Activated naive CD8-positive, alpha-beta T cell treated with anti-CD3 and anti-CD28 coated beads, Interleukin-2, amount 50 U/mL, for 24 hours (primary cell): ENCODE measurements around the gene PADI6.
"Not testable (repeated sequence)": the region's sequence is repeated elsewhere in the genome, so short reads cannot be mapped to it uniquely, and the experiment has no call there.

ENCODE experiments used
- ATAC-seq: fragments of 150-1000 bp; cut with Tn5 transposase; one replicate; pipeline ENCODE4 v1.10.0; 2021
- DNase-seq: peaks from one replicate; pipeline ENCODE4 v3.0.0; 2021
- H3K27ac Mint-ChIP-seq: one replicate; pipeline ENCODE4 v1.8.0; 2021; ENCODE audit warnings: mild to moderate bottlenecking, mixed read lengths
- H3K27me3 Mint-ChIP-seq: one replicate; pipeline ENCODE4 v1.8.0; 2021; ENCODE audit warnings: mixed read lengths
- H3K36me3 Mint-ChIP-seq: one replicate; pipeline ENCODE4 v1.8.0; 2021; ENCODE audit warnings: low read depth, mixed read lengths
- H3K4me1 Mint-ChIP-seq: one replicate; pipeline ENCODE4 v1.8.0; 2021; ENCODE audit warnings: mixed read lengths
- H3K4me3 Mint-ChIP-seq: one replicate; pipeline ENCODE4 v1.8.0; 2021; ENCODE audit warnings: mild to moderate bottlenecking, moderate library complexity, mixed read lengths
- H3K9me3 Mint-ChIP-seq: one replicate; pipeline ENCODE4 v1.8.0; 2021; ENCODE audit warnings: mixed read lengths

PADI6 gene

DNA sequence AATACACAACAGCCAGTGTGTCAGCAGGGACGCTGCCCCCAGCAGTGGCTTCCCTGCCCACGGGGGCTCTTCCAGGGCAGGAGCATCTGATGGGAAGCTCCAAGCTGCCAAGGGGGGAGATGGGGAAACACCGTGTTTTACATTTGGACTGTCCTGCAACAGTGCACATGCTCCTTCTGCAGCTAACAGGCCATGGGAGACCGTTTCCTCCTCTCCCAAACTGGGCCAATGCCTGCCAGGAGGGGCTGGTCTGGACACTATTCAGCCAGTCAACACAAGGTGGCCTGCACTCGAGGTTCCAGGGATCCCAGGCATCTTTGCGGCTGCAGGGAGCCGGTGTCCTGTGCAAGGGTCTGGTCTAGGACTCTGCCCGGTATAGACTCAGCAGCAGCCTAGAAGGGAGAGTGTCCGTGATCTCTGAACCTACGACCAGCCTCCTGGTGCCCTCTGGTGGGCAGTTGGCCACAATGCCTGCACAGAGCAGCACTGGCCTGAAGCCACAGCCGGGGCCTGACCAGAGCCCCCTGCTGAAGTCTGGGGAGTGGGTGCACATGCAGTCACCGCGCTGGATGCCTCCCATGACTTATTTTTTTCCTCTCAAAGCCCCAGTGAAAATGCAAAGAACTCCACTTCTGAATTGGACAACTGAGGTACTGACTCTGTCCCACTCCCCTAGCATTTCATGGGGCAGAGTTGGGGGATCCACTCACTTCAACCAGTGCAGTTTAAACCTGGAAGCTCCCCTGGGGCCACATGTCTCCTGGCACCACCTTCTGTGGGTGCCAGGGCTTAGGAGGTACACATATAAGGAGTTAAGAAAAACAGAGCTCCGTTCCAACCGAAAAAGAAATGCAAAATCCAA, 34.1 kb downstream of the PADI6 start:
- no peak overlapping the region for H3K4me3 Mint-ChIP-seq
- DNase-seq (peak; percentile 50), ATAC-seq (peak; percentile 79)
- H3K36me3 Mint-ChIP-seq, result peaks cover 34% of the 10 kb centered on the region
- no peaks in the 10 kb centered on the region for H3K4me1 Mint-ChIP-seq
- no peak overlapping the region for H3K27ac Mint-ChIP-seq
- no peaks in the 10 kb centered on the region for H3K9me3 Mint-ChIP-seq
- no peaks in the 10 kb centered on the region for H3K27me3 Mint-ChIP-seq

DNA sequence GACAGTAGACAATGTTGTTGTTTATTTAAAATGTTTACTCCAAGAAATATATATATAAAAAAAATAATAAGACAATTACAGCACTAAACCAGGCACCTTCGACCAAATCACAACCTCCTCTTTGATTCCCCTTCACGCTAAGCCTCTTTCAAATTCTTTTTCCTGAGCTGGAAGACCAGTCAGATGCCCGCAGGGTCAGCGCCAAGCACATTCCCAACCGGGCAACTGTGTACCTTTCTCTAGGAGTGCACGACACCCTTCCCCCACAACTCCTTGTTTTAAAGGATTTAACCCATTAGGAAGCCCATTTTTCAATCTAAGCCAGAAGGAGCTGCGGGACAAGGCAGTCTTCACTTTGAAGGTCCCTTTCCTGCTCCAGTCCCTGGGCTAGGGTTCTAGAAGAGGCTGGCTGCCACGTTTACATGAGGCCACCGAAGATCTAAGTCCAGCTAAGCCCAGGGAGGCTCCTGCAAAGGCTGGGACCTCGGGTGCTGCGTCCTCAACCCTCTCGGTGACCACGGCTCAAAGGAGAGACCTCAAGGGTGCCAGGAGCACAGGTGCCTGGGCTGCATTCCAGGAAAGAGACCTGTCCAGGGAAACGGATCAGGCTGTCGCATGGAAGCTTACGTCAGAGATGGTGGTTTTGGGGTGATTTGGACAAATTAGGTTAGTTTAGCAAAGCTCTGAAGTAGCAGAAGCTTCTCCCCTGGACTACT, 34.9 kb downstream of the PADI6 start:
- DNase-seq, ATAC-seq, H3K27me3 Mint-ChIP-seq, H3K9me3 Mint-ChIP-seq, H3K27ac Mint-ChIP-seq, H3K4me1 Mint-ChIP-seq, H3K4me3 Mint-ChIP-seq: not testable (repeated sequence)
- H3K36me3 Mint-ChIP-seq, result peaks cover 41% of the 10 kb centered on the region

DNA sequence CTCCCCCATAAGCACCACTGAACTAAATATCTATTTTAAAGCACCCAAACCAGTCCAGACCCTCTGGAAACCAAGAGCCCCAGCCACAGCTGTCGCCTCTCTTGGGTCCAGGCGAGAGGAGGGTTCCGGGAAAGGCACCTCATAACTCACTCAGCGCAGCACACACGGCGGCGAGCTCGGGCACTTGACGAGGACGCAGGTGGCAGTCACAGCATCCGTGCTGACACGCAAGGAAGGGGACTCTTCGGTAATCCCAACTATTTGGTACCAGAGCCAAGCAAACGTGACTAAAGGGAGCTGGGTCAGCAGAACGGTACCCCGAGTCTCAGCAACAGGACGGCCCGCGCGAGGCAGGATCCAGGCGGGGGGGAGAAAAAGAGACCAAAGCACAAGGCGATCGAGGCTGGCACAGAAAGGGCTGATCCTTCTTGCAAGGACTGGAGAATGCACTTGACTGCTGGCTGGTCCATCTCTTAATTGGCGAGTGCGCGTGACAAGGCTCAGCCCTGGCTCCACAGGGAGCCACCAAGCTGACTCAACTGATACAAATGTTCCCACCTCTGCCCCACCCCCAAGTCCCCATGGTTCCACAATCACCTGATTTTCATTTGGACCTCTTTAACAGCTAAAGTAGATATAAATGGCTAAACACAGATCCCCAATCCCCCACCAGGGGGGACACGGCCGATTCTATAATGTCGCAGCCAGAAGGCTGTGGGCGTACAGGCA, 36.0 kb downstream of the PADI6 start:
- not testable (repeated sequence) for ATAC-seq, H3K4me1 Mint-ChIP-seq, H3K4me3 Mint-ChIP-seq, H3K27ac Mint-ChIP-seq, H3K27me3 Mint-ChIP-seq, DNase-seq, H3K9me3 Mint-ChIP-seq
- H3K36me3 Mint-ChIP-seq, result peaks cover 51% of the 10 kb centered on the region

DNA sequence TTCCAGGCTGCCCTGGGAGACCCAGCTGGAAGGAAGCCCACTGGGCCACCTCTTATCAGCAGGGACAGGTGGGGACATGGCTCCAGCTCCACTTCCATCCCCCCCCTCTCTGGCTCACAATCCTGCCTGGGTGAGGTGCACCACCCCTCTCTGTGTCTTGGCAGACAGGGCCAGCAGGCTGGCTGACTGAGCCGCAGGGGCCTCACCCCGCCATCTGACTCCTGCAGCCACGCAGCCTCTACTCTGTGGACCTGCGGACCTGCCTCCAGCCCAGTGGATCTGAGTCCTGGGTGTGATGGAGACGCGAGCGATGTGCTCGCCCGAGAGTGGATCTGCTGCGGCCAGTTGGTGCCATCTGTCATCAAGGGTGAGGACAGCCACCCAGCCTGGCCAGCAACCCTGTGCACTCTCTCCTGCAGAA, 37.4 kb downstream of the PADI6 start:
- no peak for DNase-seq
- no peaks in the 10 kb centered on the region for H3K9me3 Mint-ChIP-seq
- peaks cover 58% of the 10 kb centered on the region for H3K36me3 Mint-ChIP-seq
- ATAC-seq, result no peak
- no peaks in the 10 kb centered on the region for H3K4me1 Mint-ChIP-seq
- no peak overlapping the region for H3K27ac Mint-ChIP-seq
- no peaks in the 10 kb centered on the region for H3K27me3 Mint-ChIP-seq
- H3K4me3 Mint-ChIP-seq, result no peak overlapping the region

DNA sequence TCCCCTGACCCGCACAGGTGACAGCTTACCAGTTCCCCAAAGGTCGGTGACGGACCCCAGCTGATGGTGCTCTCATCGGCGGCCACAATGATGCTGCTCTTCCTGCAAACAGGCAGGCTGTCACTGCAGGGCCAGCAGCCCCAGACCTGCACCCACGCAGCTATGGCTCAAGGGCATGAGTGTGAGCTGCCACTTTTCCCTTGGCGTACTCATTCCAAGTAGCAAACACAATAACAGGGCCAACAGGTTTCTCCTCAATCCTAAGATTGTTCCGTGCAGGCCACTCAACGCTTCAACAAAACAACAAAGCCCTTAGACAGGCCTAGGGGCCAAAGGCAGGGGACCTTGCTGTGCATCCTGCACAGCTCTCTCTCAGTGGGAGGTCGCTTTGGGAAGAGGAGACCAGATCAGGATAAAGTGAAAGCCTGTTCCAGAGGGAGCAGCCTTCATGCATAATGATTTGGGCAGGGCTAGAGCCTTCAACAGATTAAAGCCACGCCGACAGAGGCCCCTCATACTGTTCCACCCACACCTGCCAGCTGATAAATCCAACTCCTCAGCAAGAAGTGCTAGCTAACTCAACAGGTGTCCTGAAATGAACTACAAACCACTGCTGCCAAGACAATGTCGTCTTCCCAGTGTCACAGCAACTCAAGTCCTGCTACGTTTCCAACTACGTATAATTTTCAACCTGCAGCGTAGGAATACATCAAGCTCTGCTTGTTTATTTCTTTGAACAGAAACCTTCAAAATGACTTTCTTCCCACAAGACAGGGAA, 40.3 kb downstream of the PADI6 start:
- H3K27me3 Mint-ChIP-seq, result no peaks in the 10 kb centered on the region
- no peaks in the 10 kb centered on the region for H3K4me1 Mint-ChIP-seq
- H3K4me3 Mint-ChIP-seq, result no peak overlapping the region
- DNase-seq, result no peak
- peaks cover 75% of the 10 kb centered on the region for H3K36me3 Mint-ChIP-seq
- no peak overlapping the region for H3K27ac Mint-ChIP-seq
- H3K9me3 Mint-ChIP-seq, result no peaks in the 10 kb centered on the region
- no peak for ATAC-seq

DNA sequence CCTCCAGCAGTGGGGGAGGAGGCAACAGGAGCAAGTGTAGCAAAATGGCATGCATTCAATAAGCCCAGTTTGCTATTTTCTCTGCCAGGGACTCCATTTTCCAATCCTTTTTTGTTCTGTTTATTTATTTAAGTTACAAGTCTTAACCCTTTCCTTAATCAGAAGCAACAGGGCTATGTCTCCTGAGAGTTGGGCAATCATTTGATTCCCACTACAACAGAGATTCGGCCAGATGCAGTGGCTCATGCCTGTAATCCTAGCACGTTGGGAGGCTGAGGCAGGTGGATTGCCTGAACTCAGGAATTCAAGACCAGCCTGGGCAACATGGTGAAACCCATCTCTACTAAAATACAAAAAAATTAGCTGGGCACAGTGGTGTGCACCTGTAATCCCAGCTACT, 42.0 kb downstream of the PADI6 start:
- ATAC-seq (no peak), DNase-seq (no peak)
- H3K27me3 Mint-ChIP-seq, result no peaks in the 10 kb centered on the region
- H3K4me1 Mint-ChIP-seq, result no peaks in the 10 kb centered on the region
- H3K4me3 Mint-ChIP-seq, result no peak overlapping the region
- H3K27ac Mint-ChIP-seq, result no peak overlapping the region
- H3K36me3 Mint-ChIP-seq, result peaks cover 80% of the 10 kb centered on the region
- no peaks in the 10 kb centered on the region for H3K9me3 Mint-ChIP-seq

DNA sequence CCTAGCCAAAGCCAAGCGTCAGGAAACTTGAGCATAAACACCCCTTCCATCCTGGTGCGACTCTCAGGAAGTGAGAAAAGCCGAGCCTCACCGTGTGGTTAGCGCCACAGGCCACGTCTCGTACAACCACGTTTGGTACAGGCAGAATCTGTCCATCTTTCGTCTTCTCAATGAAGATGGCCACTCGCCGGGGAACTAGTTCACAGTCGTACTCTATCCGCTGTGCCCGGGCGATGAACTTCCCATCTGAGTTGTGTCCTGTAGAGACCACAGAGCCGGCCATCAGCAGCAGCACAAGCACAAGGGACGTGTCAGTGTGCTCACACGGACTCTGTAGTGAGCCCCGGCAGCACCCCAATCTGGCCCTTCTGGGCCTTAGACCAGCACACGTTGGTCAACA, 44.4 kb downstream of the PADI6 start:
- Mint-ChIP-seq H3K4me1 (peaks cover 3% of the 10 kb centered on the region), H3K9me3 (no peaks in the 10 kb centered on the region), H3K27me3 (no peaks in the 10 kb centered on the region), H3K36me3 (peaks cover 77% of the 10 kb centered on the region), H3K4me3 (no peak overlapping the region), H3K27ac (no peak overlapping the region)
- ATAC-seq (no peak), DNase-seq (no peak)

DNA sequence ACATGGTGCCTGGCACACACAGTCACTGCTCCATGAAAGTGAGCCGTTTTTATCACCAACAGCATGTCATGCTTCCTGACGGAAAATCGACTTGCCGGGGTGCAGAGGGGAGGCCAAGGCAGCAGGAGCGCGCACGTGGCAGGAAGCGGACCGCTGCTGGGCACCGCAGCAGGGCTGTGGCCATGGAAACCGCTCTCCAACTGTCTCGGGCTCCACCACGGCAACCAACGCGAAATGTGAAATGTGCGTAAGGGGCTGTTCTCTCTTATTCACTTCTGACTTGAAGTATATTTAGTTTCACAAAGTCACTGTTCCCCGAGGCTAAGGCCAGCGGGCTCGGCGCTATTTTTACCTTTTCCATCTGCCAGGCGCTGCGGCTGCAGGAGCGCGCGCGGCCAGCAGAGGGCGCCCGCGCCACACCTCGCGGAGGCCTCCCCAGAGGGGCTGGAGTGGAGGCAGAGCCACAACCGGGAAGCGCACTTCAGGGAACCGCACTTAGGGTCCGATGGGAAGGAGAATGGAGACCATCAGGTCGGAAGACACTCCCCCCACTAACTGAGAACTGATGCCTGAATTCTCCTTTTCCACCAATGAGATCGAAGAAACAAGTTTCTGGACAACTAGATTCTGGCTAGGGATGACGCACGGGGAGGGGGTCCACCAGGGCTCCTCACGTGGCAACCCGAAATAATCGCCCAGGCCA, 47.8 kb downstream of the PADI6 start:
- no peaks in the 10 kb centered on the region for H3K9me3 Mint-ChIP-seq
- peak; percentile 76 for DNase-seq
- H3K4me1 Mint-ChIP-seq, result peaks cover 10% of the 10 kb centered on the region
- H3K27ac Mint-ChIP-seq, result no peak overlapping the region
- no peak overlapping the region for H3K4me3 Mint-ChIP-seq
- H3K36me3 Mint-ChIP-seq, result peaks cover 79% of the 10 kb centered on the region
- peak; percentile 64 for ATAC-seq
- H3K27me3 Mint-ChIP-seq, result no peaks in the 10 kb centered on the region

DNA sequence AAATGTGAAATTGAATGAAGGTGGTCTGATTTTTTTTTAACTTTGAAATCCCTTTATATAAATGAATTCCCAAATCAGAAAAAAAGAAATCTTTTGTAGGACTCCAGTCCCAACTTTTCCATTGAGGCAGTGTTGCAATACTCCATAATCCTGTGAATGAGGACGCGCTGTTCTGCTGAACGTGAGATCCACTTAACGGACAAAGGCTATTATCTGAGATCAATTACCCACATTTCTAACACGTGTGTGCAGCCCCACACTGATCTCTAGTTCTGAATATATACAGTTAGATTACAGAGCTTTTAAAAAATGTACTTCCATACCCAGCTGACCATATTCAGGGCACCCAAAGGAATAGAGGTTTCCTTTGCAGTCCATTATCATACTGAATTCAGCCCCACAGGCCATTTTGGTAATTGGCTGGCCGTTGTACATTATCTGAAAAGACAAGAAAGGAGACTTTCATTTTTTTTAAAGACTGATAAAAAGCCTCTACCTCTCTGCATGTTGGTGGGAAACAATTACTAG, 48.5 kb downstream of the PADI6 start:
- Mint-ChIP-seq H3K36me3 (peaks cover 81% of the 10 kb centered on the region), H3K27me3 (no peaks in the 10 kb centered on the region), H3K27ac (no peak overlapping the region), H3K4me3 (no peak overlapping the region), H3K9me3 (no peaks in the 10 kb centered on the region), H3K4me1 (peaks cover 13% of the 10 kb centered on the region)
- no peak for ATAC-seq
- no peak for DNase-seq

DNA sequence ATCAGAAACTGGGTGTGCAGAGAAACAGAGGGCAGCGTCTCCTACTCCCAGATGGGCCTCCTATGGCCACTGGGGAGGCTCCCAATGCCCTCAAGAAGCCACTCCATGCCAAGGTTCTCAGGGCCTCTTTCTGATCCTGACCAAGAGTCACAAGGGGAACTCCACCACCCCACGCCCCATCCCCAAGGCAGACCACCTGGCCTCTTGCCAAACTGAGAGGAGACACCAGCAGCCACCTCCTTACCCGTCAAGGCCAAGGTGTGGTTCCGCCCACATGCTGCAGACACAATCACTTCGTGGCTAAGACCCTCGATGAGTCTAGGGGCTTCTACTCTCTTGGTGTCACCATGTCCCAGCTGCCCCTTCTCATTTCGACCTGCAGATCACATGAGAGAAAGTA, 50.5 kb downstream of the PADI6 start:
- Mint-ChIP-seq H3K4me1 (peaks cover 13% of the 10 kb centered on the region), H3K4me3 (no peak overlapping the region), H3K27ac (peak overlapping the region; percentile 18), H3K36me3 (peaks cover 71% of the 10 kb centered on the region), H3K9me3 (no peaks in the 10 kb centered on the region), H3K27me3 (no peaks in the 10 kb centered on the region)
- no peak for ATAC-seq
- DNase-seq, result no peak

DNA sequence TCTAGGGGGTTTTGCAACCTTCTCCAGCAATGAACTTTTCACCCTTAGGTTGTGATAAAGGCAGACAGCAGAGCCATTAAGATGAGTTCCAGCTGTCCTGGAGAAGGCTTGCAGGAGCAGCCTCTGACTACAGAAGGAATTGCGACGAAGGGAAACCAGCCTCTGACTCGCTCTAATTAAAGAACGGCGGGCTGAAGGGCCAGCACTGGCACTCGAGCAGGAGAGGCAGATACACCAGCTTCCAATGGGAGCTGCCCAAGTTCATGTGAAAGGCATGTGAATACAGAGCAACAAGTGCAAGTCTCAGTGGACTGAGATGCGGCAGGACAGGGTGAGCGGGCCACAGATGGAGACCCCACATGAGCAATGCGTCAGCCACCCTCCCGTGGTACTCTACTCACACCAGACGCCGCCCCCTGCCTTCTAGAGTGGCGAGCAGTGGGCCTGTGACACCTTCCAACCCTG, 51.8 kb downstream of the PADI6 start:
- ATAC-seq, result no peak

DNA sequence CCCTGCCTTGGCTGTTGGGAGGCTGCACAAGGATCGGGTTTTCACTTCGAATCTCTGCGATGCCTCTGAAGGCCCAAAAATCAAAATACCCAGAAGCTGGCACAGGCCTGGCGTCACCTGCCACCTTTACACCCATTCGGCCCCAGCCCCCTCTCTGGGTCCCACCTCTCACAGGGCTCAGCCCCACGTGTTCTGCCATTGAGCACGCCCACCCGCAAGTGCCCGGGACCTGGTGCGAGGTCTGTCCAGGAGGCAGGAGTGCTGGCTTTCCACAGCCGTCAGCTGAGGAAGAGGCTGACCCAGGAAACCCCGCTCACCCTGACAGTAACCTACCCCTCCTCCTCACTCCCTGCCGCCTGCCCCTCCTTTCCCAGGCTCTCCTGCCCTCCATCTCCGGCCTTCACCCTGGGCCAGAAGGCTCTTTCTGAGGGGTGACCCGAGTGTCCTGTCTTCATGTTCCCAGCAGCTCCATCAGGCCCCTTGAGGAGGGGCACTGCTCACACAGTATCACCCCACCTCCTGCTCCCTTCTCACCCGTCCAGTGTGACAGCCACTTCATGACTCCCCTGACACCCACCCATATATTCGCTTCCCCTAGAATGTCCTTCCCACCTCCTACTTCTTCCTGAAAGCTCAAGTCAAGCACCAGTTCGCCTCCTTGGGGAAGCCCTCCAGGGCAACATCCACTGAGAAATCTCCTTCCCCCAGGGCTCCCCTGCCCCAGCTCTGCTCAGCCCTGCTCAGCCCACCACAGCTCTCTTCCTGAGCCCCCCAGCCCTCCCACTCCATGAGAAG, 54.0 kb downstream of the PADI6 start:
- no peak overlapping the region for H3K4me3 Mint-ChIP-seq
- H3K27ac Mint-ChIP-seq, result no peak overlapping the region
- H3K36me3 Mint-ChIP-seq, result peaks cover 60% of the 10 kb centered on the region
- ATAC-seq (no peak), DNase-seq (no peak)
- peaks cover 25% of the 10 kb centered on the region for H3K4me1 Mint-ChIP-seq
- no peaks in the 10 kb centered on the region for H3K27me3 Mint-ChIP-seq
- H3K9me3 Mint-ChIP-seq, result no peaks in the 10 kb centered on the region

More for the DNA sequence above, 51.8 kb downstream of the PADI6 start:
- no peak for DNase-seq
- no peaks in the 10 kb centered on the region for H3K27me3 Mint-ChIP-seq
- H3K27ac Mint-ChIP-seq, result peak overlapping the region; percentile 16
- H3K4me1 Mint-ChIP-seq, result peaks cover 17% of the 10 kb centered on the region
- no peak overlapping the region for H3K4me3 Mint-ChIP-seq
- no peaks in the 10 kb centered on the region for H3K9me3 Mint-ChIP-seq
- peaks cover 64% of the 10 kb centered on the region for H3K36me3 Mint-ChIP-seq
